ENCODE results near the gene ADARB2. TPM values are rescaled to one million over a fixed set of nuclear protein-coding genes. Genes with fewer than 3 reads are reported as not detected.
A peak's percentile ranks its signal among the peaks of the same experiment; 100 is the strongest.
"Not testable (repeated sequence)": the region's sequence is repeated elsewhere in the genome, so short reads cannot be mapped to it uniquely, and the experiment has no call there.

Gene ADARB2
- total and polyA plus RNA-seq, 8 donors: 0.34 to 24.7 (median 3.2) TPM

DNA sequence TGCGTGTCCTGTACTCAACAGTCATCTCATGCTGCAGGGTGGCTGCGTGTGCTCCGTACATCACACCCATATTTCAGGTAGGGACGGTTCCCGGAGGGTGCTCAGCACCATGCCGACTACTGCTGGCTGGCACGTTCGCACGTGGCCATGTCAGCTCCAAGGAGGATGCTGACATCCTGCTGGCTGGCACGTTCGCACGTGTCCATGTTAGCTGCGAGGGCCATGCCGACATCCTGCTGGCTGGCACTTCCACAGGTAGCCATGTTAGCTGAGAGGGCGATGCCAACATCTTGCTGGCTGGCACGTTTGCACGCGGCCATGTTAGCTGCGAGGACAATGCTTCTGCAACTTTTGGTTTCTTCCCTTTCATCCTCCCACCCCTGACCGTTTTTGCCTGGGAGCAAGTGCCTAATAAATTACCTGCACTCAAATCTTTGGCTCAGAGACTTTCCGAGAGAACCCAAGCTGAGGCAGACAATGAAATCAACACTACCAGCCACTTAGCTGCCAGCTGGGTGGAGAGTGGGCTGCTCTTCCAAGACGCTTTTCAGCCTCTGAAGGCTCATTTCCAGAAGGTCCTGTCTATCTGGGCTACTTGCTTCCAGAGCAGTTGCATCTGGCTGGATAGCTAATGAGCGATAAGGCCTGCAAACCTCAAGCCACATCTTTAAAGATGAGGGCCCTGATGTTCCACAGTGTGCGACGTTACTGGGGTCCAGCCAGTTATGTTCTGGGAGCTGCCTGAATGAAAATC is 576.6 kb downstream of the ADARB2 start:
- H3K27me3 ChIP-seq: no peaks in the 10 kb centered on the region
- no peak overlapping the region for H3K27ac ChIP-seq
- no peak for ATAC-seq
- peak in 1 of 6 donors; percentile 28 for DNase-seq
- H3K9me3 ChIP-seq: no peaks in the 10 kb centered on the region
- intact Hi-C loops (cut with DNase I): no loop called here
- no peak overlapping the region for H3K4me3 ChIP-seq
- TF ChIP-seq, protein P1, sequence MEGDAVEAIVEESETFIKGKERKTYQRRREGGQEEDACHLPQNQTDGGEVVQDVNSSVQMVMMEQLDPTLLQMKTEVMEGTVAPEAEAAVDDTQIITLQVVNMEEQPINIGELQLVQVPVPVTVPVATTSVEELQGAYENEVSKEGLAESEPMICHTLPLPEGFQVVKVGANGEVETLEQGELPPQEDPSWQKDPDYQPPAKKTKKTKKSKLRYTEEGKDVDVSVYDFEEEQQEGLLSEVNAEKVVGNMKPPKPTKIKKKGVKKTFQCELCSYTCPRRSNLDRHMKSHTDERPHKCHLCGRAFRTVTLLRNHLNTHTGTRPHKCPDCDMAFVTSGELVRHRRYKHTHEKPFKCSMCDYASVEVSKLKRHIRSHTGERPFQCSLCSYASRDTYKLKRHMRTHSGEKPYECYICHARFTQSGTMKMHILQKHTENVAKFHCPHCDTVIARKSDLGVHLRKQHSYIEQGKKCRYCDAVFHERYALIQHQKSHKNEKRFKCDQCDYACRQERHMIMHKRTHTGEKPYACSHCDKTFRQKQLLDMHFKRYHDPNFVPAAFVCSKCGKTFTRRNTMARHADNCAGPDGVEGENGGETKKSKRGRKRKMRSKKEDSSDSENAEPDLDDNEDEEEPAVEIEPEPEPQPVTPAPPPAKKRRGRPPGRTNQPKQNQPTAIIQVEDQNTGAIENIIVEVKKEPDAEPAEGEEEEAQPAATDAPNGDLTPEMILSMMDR (IDR thresholded peaks at IDR 0.05): no peak
- H3K4me1 ChIP-seq: no peaks in the 10 kb centered on the region
- H3K36me3 ChIP-seq: no peaks in the 10 kb centered on the region
- FAIRE-seq: no peak
- WGBS, 2 donors: 81 to 89% methylated on average over 25 of the region's 25 CpGs

DNA sequence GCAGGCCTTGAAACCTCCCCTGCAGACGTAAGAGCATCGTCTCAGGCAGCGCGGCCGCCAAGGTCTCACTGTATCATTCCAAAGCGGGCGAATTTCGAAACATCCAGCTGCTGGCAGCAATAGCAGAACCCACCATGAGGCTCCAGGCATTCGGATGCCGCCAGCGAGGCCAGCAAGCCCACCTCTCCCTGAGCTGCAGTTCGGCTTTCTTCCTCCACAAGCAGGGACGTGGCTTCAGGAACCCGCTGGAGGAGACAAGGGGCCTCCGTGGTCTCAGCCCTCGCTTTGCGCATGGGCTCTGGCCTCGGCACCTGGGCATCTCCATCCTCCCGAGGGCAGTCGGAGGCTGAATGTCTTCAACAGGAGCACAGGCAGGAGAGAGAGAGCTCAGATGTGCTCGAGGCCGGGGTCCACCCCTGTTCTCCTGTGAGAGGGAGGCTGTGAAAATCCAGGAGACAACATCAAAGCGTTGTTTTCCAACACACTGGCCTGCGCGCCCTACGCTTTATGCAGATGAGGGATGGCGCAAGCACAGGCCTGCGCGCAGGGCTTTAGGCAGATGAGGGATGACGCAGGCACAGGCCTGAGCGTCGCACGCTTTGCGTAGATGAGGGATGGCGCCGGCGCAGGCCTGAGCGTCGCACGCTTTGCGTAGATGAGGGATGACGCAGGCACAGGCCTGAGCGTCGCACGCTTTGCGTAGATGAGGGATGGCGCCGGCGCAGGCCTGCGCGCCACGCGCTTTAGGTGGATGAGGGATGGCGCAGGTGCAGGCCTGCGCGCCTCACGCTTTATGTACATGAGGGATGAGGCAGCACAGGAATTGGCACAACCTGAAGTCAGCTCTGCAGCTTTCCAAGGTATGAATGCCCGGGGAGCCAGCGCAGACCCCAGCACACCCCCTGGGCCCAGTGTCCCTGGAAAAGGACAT is 577.9 kb downstream of the ADARB2 start:
- no peak for ATAC-seq
- intact Hi-C loops (cut with DNase I): no loop called here
- WGBS, 2 donors: 75 to 88% methylated on average over 59 of the region's 59 CpGs
- Histone ChIP-seq H3K4me3 (no peak overlapping the region), H3K27ac (no peak overlapping the region), H3K9me3 (no peaks in the 10 kb centered on the region), H3K27me3 (no peaks in the 10 kb centered on the region), H3K4me1 (no peaks in the 10 kb centered on the region), H3K36me3 (no peaks in the 10 kb centered on the region)
- DNase-seq: peak in 1 of 6 donors; percentile 35
- no peak for FAIRE-seq
- TF ChIP-seq, protein P1 (IDR thresholded peaks at IDR 0.05): no peak

DNA sequence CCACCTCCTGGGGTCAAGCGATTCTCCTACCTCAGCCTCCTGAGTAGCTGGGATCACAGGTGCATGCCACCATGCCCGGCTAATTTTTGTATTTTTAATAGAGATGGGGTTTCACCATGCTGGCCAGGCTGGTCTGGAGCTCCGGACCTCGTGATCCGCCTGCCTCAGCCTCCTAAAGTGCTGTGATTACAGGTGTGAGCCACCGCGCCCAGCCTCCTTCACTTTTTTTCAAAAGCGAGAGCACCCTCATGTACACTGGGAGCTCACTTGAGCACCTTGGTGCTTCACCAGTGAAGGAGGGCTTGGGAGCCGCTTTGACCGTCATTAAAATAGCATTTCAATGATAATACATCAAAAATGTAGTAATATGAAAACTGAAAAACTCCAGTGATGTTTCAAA is 578.8 kb downstream of the ADARB2 start:
- DNase-seq; H3K9me3 ChIP-seq; H3K4me1 ChIP-seq; H3K27ac ChIP-seq; H3K36me3 ChIP-seq; H3K4me3 ChIP-seq; H3K27me3 ChIP-seq; FAIRE-seq; ATAC-seq; intact Hi-C loops (cut with DNase I): not testable (repeated sequence)
- WGBS, 2 donors: 84 to 86% methylated on average over 10 of the region's 10 CpGs

DNA sequence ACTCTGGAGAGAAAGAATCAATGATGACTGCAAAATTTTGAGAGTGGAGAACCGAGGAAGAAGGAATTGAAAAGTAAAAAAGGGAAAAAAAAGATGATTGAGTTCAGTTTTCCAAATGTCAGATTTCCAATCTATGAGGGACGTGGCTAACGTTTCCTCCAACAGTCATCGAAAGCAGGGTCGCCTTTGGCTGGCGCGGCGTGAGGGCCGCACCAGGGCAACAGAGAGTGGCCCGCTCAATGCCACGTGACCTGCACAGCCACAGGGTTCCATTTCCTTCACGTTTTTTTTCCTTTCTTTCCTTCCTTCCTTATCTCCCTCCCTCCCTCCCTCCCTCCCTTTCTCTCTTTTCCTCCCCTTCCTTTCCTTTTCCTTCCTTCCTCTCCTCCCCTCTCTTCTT is 579.3 kb downstream of the ADARB2 start:
- no peaks in the 10 kb centered on the region for H3K9me3 ChIP-seq
- no peaks in the 10 kb centered on the region for H3K4me1 ChIP-seq
- FAIRE-seq (no peak), DNase-seq (no peak), ATAC-seq (no peak)
- no peaks in the 10 kb centered on the region for H3K36me3 ChIP-seq
- WGBS, 2 donors: 68 to 83% methylated on average over 12 of the region's 12 CpGs
- intact Hi-C loops (cut with DNase I): no loop called here
- TF ChIP-seq, protein P1 (IDR thresholded peaks at IDR 0.05): no peak
- H3K4me3 ChIP-seq: no peak overlapping the region
- H3K27me3 ChIP-seq: no peaks in the 10 kb centered on the region
- no peak overlapping the region for H3K27ac ChIP-seq

DNA sequence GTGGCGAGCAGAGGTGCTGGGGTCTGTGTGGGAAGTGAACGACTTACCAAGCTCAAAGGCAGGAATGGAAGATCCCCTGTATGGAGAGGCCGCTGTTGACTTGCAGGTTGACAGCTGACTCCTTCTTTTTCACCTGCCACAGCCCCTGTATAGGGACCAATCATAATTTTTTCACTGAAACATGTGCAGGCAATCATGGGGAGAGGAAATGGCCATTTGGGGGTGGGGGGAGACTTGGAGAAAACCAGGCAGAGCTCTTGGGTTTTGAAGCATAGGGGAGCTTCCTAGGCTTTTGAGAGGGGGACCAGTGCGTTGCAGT is 579.8 kb downstream of the ADARB2 start:
- ATAC-seq (no peak), DNase-seq (no peak), FAIRE-seq (no peak)
- H3K9me3 ChIP-seq: no peaks in the 10 kb centered on the region
- no peaks in the 10 kb centered on the region for H3K36me3 ChIP-seq
- 61 to 76% methylated on average over 4 of the region's 4 CpGs for WGBS, 2 donors
- intact Hi-C loops (cut with DNase I): no loop called here
- TF ChIP-seq, protein P1 (IDR thresholded peaks at IDR 0.05): no peak
- no peaks in the 10 kb centered on the region for H3K4me1 ChIP-seq
- no peak overlapping the region for H3K4me3 ChIP-seq
- H3K27me3 ChIP-seq: no peaks in the 10 kb centered on the region
- no peak overlapping the region for H3K27ac ChIP-seq
